ENCODE data around the gene RAMACL. TPM values are rescaled to one million over a fixed set of nuclear protein-coding genes. Genes with fewer than 3 reads are reported as not detected.

RAMACL gene
- total RNA-seq, 1 donor from 2014 or later: 6.6 TPM

GRCh38 chr6:166578536-166579236 lies 7.8 kb downstream of the RAMACL start:
- Histone ChIP-seq H3K4me1 (peaks cover 17% of the 10 kb centered on the region), H3K27ac (no peak overlapping the region), H3K36me3 (no peaks in the 10 kb centered on the region), H3K9me3 (no peaks in the 10 kb centered on the region), H3K27me3 (ENCODE audit: low read depth) (no peaks in the 10 kb centered on the region), H3K4me3 (no peak overlapping the region)
- intact Hi-C loops (cut with DNase I): no loop called here
- TF ChIP-seq CTCF (IDR thresholded peaks at IDR 0.05): no peak
- ATAC-seq (no peak), DNase-seq (no peak)

GRCh38 chr6:166575205-166575604 lies 11.3 kb downstream of the RAMACL start:
- Histone ChIP-seq H3K4me3 (no peak overlapping the region), H3K4me1 (peaks cover 39% of the 10 kb centered on the region), H3K36me3 (no peaks in the 10 kb centered on the region), H3K27me3 (ENCODE audit: low read depth) (no peaks in the 10 kb centered on the region), H3K9me3 (no peaks in the 10 kb centered on the region), H3K27ac (no peak overlapping the region)
- DNase-seq (no peak), ATAC-seq (no peak)
- no peak for TF ChIP-seq CTCF (IDR thresholded peaks at IDR 0.05)
- intact Hi-C loops (cut with DNase I): no loop called here

DNA sequence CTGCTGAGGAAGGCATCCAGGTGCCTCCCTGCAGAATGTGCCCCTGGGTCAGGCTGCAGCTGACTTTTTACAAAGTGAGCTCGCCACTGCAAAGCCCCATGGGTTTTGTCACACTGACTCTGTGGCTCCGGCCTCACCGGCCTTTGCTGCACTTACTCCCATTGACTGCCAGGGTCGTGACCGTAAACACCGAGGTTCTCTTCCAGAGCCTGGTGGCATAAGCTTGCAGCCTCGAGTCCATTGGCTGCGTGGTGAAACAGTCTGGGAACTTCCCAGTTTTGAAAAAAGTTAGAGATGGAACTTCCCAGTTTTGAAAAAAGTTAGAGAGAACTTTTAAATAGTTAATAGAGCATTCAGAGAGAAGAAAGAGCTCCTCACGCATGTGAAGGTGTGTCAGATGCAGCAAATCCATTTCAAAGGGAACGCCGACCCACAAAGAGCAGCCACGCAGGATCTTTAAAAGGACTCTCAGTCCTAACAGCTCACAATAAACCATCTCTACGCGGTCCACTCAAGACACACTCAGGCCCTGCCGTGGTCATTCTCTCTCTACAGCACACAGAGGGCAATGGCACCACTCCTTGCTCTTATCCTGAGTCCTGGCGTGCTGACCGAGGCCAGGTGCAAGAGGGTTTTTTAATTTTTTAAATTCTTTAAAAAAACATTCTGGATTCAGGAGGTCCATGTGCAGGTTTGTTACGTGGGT lies 12.8 kb downstream of the RAMACL start:
- H3K4me3 ChIP-seq: no peak overlapping the region
- DNase-seq: no peak
- ATAC-seq: peak; percentile 40 to 62
- H3K9me3 ChIP-seq: no peaks in the 10 kb centered on the region
- peak overlapping the region; percentile 12 for H3K27ac ChIP-seq
- intact Hi-C loops (cut with DNase I): no loop called here
- TF ChIP-seq CTCF (IDR thresholded peaks at IDR 0.05): no peak
- no peaks in the 10 kb centered on the region for H3K36me3 ChIP-seq
- no peaks in the 10 kb centered on the region for H3K27me3 ChIP-seq (ENCODE audit: low read depth)
- H3K4me1 ChIP-seq: peaks cover 33% of the 10 kb centered on the region

DNA sequence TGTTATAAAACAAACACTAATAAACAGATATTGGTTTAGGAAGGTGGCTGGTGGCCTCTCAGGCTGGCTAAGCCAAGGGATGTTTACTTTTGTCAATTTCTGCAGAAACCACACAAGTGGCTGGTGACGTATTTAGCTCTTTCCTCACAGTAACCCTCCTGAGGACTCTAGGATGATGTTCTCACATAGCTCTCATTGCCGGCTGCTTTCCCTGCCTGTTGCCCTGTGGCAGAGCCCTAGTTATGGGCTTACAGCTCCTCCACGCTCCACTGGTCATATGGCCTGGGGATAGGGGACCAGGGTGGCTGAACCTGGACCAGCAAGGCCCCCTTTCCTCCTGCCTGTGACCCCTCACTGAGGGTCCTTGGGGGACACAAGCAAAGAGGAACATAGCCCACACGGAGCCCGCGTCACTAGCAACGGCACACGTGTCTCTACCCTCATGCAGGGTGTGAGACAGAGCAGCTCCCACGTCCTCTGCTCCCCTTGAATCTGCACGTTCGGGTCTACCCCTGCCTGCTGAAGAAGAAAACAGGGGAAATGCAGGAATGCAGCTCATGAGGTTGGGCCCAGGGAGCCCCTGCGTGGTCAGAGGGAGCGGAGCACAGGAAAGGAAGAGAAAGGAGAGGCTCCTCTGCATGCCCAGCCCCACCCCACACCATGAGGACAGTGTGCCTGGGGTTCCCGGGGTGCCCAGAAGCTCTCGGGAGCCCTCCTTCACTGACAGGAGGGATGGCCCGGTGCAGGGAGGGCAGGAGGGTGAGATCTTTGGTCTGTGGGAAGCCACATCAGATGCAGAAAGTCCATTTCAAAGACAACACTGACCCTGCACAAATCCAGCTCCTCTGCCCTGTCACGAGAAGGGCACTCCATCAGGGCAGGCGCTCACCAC lies 13.9 kb downstream of the RAMACL start:
- H3K4me3 ChIP-seq: no peak overlapping the region
- intact Hi-C loops (cut with DNase I): no loop called here
- H3K27me3 ChIP-seq (ENCODE audit: low read depth): no peaks in the 10 kb centered on the region
- peak overlapping the region; percentile 61 for H3K27ac ChIP-seq
- TF ChIP-seq CTCF (IDR thresholded peaks at IDR 0.05): no peak
- DNase-seq (peak; percentile 63), ATAC-seq (peak; percentile 91 to 95)
- peaks cover 36% of the 10 kb centered on the region for H3K4me1 ChIP-seq
- no peaks in the 10 kb centered on the region for H3K36me3 ChIP-seq
- H3K9me3 ChIP-seq: no peaks in the 10 kb centered on the region

DNA sequence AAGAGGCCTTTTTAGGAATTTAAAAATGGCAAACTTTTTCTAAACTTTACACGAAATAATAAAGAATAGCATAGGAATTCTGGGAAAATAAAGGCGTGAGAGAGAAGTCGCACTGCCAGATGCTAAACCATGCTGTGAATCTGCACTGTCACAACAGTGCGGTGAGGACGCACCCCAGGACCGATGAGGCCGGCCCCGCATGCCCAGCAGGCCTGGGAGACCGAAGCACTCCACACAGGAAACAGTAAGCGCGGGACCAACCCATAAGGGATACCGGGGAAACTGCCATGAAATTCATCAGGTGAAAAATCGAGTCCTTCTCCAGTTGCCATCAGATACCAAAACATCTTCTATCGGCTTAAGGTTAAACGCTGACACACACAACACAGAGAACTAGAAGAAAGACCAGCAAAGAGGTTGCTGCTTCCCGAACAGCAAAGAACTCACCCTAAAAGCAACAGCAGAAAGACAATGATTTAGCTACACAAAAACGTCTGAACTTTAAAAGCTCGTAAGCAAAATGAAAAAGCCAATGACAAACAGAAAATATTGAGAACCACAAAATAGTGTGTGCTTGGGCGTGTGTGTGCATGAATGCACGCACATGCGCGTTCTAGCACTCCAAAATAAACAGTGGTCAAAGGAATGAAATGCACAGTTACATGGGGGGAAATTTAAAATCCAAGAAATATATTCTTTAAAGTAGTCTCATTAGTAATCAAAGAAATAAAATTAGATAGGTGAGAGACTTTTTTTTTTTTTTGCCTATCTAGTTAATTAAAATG lies 15.4 kb downstream of the RAMACL start:
- Histone ChIP-seq H3K27ac (no peak overlapping the region), H3K4me1 (peaks cover 36% of the 10 kb centered on the region), H3K9me3 (no peaks in the 10 kb centered on the region), H3K4me3 (no peak overlapping the region), H3K36me3 (peaks cover 5% of the 10 kb centered on the region), H3K27me3 (ENCODE audit: low read depth) (no peaks in the 10 kb centered on the region)
- DNase-seq: no peak
- TF ChIP-seq CTCF (IDR thresholded peaks at IDR 0.05): no peak
- intact Hi-C loops (cut with DNase I): no loop called here
- ATAC-seq: no peak
